D721Med (cell line): ENCODE data around the gene ARHGAP28.

ENCODE experiments used
- DNase-seq: peaks from one replicate; pipeline ENCODE4 v3.0.0; 2011; ENCODE audit warnings: low spot score; ENCODE audit not compliant: insufficient read length
- FAIRE-seq: peaks from 2 replicates; lab custom pipeline; 2011; peaks lifted over from hg19 to GRCh38; lab: Jason Lieb, UNC
- CTCF ChIP-seq: IDR thresholded peaks from 2 replicates; pipeline ENCODE4 v1.5.1; 2012; ENCODE audit warnings: mild to moderate bottlenecking, control low read depth; ENCODE audit not compliant: insufficient read depth; ENCODE audit errors: missing control alignments

The ARHGAP28 gene

DNA sequence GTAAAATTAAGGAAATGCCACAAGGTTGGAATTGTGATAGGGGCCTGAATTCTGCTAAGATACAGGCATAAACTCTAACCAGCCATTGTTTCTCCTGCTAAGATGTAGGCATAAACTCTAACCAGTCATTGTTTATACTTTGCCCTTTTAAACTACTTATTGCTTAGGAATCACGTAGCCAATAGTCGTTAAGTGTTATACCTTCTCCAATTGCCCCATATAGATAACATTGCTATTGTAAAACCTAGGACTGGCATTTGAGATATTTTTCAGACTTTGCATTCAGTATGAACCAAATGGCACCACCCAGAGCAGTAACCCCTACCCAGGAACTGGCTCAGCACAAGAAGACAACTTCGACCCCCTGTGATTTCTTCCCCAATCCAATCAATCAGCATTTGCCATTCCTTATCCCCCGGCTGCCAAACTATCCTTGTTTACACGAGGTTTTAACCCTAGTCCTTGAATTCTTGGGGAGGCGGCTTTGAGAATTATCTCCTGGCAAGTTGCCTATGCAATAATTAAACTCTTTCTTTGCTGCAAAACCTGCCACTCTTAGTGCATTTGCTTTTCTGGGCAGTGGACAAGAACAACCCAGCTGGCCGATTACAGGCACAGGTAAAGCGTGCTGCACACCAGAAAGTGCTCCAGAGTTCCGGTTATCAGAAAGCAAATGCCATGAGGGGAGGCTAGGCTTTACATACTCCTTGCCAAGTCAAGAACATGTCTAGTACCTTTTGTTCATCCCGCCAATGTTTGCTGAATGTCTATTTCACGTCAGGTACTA, 220.5 kb downstream of the ARHGAP28 start:
- DNase-seq (no peak), FAIRE-seq (no peak)
- TF ChIP-seq CTCF: no peak

DNA sequence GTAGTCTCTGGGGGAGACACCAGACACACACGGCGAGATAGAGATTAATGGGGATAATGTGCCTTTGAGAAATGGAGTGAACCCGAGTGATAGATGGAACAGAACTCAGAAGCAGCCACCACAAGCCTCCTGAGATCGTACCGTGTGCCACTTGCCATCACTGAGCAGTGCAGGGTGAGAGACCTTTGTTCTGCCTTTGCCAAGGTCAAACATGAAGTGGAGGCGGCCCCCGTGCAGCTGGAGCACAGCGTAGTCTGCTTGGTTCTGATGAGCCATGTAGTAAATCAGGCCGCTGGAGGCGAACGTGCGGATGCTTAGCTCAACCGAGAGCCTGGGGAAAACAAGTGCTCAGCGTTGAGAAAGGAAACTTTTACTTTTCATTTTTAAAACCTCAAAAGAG, 221.1 kb downstream of the ARHGAP28 start:
- no peak for TF ChIP-seq CTCF
- FAIRE-seq: no peak
- no peak for DNase-seq

DNA sequence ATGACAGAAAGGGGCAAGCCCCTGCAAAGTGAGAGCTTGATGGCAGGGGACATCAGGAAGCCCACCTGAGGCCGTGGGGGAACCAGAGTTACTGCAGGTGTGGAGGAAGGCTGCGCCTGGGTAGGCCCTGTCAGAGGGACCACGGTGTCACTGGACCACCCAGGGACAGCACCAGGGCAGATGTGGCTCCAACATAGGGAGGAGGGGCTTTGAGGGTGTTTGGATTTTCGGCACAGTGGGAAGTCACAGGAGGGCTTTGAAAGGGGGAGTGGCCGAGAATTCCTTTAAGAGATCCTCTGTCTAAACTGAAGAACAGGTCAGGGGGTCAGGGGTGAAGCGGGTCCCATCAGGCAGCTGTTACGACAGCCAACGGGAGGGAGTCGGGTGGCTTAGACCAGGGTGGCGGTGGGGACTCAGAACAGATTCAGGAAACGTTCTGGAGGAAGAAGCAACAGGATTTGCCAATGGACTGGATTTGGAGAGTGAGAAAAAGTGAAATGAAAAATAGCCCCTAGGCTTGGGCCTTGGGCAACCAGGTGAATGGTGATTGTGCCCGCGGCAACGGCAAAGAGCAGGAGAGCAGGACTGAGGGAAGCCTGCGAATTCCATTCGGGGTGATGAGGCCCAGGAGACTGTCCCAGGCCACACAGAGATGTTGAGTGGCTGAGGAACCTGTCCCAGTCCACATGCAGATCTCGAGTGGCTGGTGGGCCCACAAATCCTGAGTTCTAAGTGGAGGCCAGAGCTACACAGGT, 222.0 kb downstream of the ARHGAP28 start:
- FAIRE-seq (no peak), DNase-seq (no peak)
- TF ChIP-seq CTCF: no peak

- no peak for TF ChIP-seq CTCF
- DNase-seq (no peak), FAIRE-seq (no peak)
Observed at GRCh38 chr18:6954501-6954900, 225.0 kb downstream of the ARHGAP28 start.

DNA sequence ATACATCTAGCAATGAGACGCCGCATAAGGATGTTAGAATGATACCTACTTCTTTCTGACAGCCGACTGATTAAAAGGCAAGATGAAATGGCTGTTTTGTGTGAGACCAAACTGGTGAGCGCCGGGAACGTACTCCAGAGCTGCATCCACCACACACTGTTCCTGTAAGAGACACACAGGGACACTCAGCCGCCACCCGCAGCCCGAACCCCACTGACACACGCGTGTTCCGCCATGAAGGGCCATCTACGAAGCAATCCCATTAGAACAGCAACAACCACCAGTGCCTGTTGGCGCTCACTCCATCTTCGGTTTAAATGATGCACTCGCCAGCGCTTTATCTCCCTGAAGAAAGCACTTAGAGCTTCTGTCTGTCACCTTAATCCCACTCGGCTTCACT, 225.8 kb downstream of the ARHGAP28 start:
- DNase-seq (no peak), FAIRE-seq (no peak)
- TF ChIP-seq CTCF: no peak

DNA sequence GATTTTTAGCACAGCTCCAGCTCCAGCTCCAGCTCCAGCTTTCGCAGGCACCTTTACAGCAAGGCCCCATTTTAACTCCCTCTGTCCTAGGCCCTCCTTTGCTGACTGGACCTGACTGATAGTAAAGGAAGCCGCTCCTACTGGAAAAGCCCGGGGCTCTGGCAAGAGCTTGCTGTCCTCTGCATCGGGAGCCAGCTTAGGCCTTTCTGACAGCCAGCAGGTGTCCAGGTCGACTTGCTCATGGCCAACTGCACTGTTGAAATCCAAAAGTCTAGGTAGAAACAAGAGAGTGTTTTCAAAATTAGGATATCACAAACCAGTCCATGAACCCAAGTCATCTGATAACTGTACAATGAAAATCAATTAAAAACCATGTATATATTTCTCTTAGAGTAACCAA, 227.0 kb downstream of the ARHGAP28 start:
- DNase-seq (no peak), FAIRE-seq (no peak)
- TF ChIP-seq CTCF: no peak

- no peak for TF ChIP-seq CTCF
- FAIRE-seq (no peak), DNase-seq (no peak)
Observed at GRCh38 chr18:6956999-6957398, 227.5 kb downstream of the ARHGAP28 start.
